Fibroblast of lung (primary cell): ENCODE results near the gene SSTR5. TPM values are rescaled to one million over a fixed set of nuclear protein-coding genes. Genes with fewer than 3 reads are reported as not detected.

Source experiments
- DNase-seq, 2 donors: peaks; one replicate each; pipeline versions ENCODE4 v3.0.0 to v3.0.0-alpha.2; 2010; ENCODE audit warnings: low read depth in 2 of 2
- H2AFZ ChIP-seq: 2 replicates; pipeline ENCODE4 v1.5.1; 2012; ENCODE audit warnings: low read length, control low read depth, inconsistent platforms
- H3K27ac ChIP-seq: 2 replicates; pipeline ENCODE4 v1.5.1; 2011; ENCODE audit warnings: low read length, control low read depth; ENCODE audit not compliant: insufficient read depth
- H3K27me3 ChIP-seq: 2 replicates; pipeline ENCODE4 v1.5.1; 2011; ENCODE audit warnings: mild to moderate bottlenecking, low read length; ENCODE audit not compliant: control insufficient read depth, insufficient read depth
- H3K36me3 ChIP-seq: 2 replicates; pipeline ENCODE4 v1.5.1; 2011; ENCODE audit warnings: low read length; ENCODE audit not compliant: control insufficient read depth, insufficient read depth
- H3K4me1 ChIP-seq: 2 replicates; pipeline ENCODE4 v1.5.1; 2011; ENCODE audit warnings: low read length; ENCODE audit not compliant: control insufficient read depth, insufficient read depth; ENCODE audit errors: extremely low read depth
- H3K4me2 ChIP-seq: 2 replicates; pipeline ENCODE4 v1.5.1; 2011; ENCODE audit warnings: low read length, control low read depth; ENCODE audit not compliant: insufficient read depth; ENCODE audit errors: extremely low read depth
- H3K4me3 ChIP-seq, 4 experiments: fragments of 200-600 bp in 1 of 4; sonication (generic) in 1 of 4; replicated peaks in 1 of 4; 2 replicates each; pipeline ENCODE4 v1.5.1; 2011 to 2016; ENCODE audit warnings: low read length in 4 of 4, low read depth in 3 of 4, mild to moderate bottlenecking in 3 of 4, control low read depth in 2 of 4, inconsistent platforms in 1 of 4, mixed read lengths in 1 of 4; ENCODE audit not compliant: insufficient read depth in 1 of 4; ENCODE audit errors: control extremely low read depth in 1 of 4
- H3K79me2 ChIP-seq: 2 replicates; pipeline ENCODE4 v1.5.1; 2012; ENCODE audit warnings: mild to moderate bottlenecking, low read length, inconsistent platforms; ENCODE audit not compliant: control insufficient read depth, insufficient read depth
- H3K9ac ChIP-seq: 2 replicates; pipeline ENCODE4 v1.5.1; 2011; ENCODE audit warnings: mild to moderate bottlenecking, low read length, control low read depth; ENCODE audit not compliant: insufficient read depth
- H3K9me3 ChIP-seq: 2 replicates; pipeline ENCODE4 v1.5.1; 2012; ENCODE audit warnings: low read depth, low read length; ENCODE audit not compliant: control insufficient read depth, insufficient read depth
- H4K20me1 ChIP-seq: 2 replicates; pipeline ENCODE4 v1.5.1; 2011; ENCODE audit warnings: low read length; ENCODE audit not compliant: control insufficient read depth, insufficient read depth; ENCODE audit errors: extremely low read depth
- CTCF ChIP-seq, 2 donors: IDR thresholded peaks in 1 of 2; conservative IDR thresholded peaks in 1 of 2; 1 replicate in 1 of 2; 2 replicates in 1 of 2; pipeline ENCODE4 v1.5.1; 2011 to 2012; ENCODE audit warnings: low read length in 2 of 2, control low read depth in 1 of 2, inconsistent platforms in 1 of 2, low read depth in 1 of 2, mild to moderate bottlenecking in 1 of 2
- EZH2 ChIP-seq: IDR thresholded peaks from 2 replicates; pipeline ENCODE4 v1.5.1; 2012; ENCODE audit warnings: low read length, control low read depth, mild to moderate bottlenecking; ENCODE audit errors: missing control alignments
- polyA plus RNA-seq, 2 donors: library from polyadenylated mRNA; depleted of rRNA in 1 of 2; stranded (reverse) in 1 of 2; unstranded in 1 of 2; fragments of >200 nt; gene quantifications; 2 replicates each; pipeline ENCODE4 v1.2.1, GENCODE V29; 2011 to 2012; ENCODE audit warnings: missing spikeins in 1 of 2
- total RNA-seq: library from RNA; depleted of rRNA; stranded (reverse); fragments of >200 nt; gene quantifications from 2 replicates; pipeline ENCODE4 v1.2.1, GENCODE V29; 2014

SSTR5 gene
- total and polyA plus RNA-seq, 2 donors (not counting 1 experiment from before 2014, with no cell fraction given), result not detected

- Histone ChIP-seq H3K4me2 (no peak overlapping the region), H3K36me3 (no peaks in the 10 kb centered on the region), H2AFZ (no peak overlapping the region), H4K20me1 (no peaks in the 10 kb centered on the region), H3K27ac (no peak overlapping the region), H3K9me3 (no peaks in the 10 kb centered on the region), H3K27me3 (no peaks in the 10 kb centered on the region), H3K4me1 (no peaks in the 10 kb centered on the region), H3K4me3 (no peak overlapping the region), H3K9ac (no peak overlapping the region), H3K79me2 (no peaks in the 10 kb centered on the region)
- no peak for TF ChIP-seq EZH2
- TF ChIP-seq CTCF (conservative IDR thresholded peaks at IDR 0.05 in 1 of 2, IDR thresholded peaks at IDR 0.05 in 1 of 2; ENCODE audit: low read depth in 1 of 2, low read length in 2 of 2), result no peak
- DNase-seq, result no peak
These were observed 27.7 kb downstream of the SSTR5 start for GRCh38 chr16:1100084-1100800.

- no peaks in the 10 kb centered on the region for H3K79me2 ChIP-seq
- DNase-seq, result no peak
- H3K4me2 ChIP-seq, result no peak overlapping the region
- no peaks in the 10 kb centered on the region for H3K27me3 ChIP-seq
- no peak overlapping the region for H3K4me3 ChIP-seq
- no peaks in the 10 kb centered on the region for H3K4me1 ChIP-seq
- no peaks in the 10 kb centered on the region for H3K9me3 ChIP-seq
- no peak overlapping the region for H3K27ac ChIP-seq
- H3K36me3 ChIP-seq, result no peaks in the 10 kb centered on the region
- no peaks in the 10 kb centered on the region for H4K20me1 ChIP-seq
- no peak overlapping the region for H3K9ac ChIP-seq
- no peak overlapping the region for H2AFZ ChIP-seq
- no peak for TF ChIP-seq CTCF (conservative IDR thresholded peaks at IDR 0.05 in 1 of 2, IDR thresholded peaks at IDR 0.05 in 1 of 2; ENCODE audit: low read depth in 1 of 2, low read length in 2 of 2)
- no peak for TF ChIP-seq EZH2
These were observed 28.6 kb downstream of the SSTR5 start for GRCh38 chr16:1101133-1101532.

GRCh38 chr16:1101573-1102332 is 29.2 kb downstream of the SSTR5 start:
- Histone ChIP-seq H4K20me1 (no peaks in the 10 kb centered on the region), H3K79me2 (no peaks in the 10 kb centered on the region), H3K4me2 (no peak overlapping the region), H3K36me3 (no peaks in the 10 kb centered on the region), H3K4me3 (no peak overlapping the region), H3K4me1 (no peaks in the 10 kb centered on the region), H3K9me3 (no peaks in the 10 kb centered on the region), H2AFZ (no peak overlapping the region), H3K9ac (no peak overlapping the region), H3K27me3 (no peaks in the 10 kb centered on the region), H3K27ac (no peak overlapping the region)
- TF ChIP-seq CTCF (conservative IDR thresholded peaks at IDR 0.05 in 1 of 2, IDR thresholded peaks at IDR 0.05 in 1 of 2; ENCODE audit: low read depth in 1 of 2, low read length in 2 of 2) (no peak), EZH2 (no peak)
- DNase-seq, result no peak
